Measurements from ENCODE around the gene NCK1. TPM values are rescaled to one million over a fixed set of nuclear protein-coding genes. Genes with fewer than 3 reads are reported as not detected.
"Not testable (repeated sequence)": the region's sequence is repeated elsewhere in the genome, so short reads cannot be mapped to it uniquely, and the experiment has no call there.

Gene NCK1
- polyA plus RNA-seq, 3 donors: 14.5 to 37.9 (median 32.1) TPM

- H3K27ac ChIP-seq (ENCODE audit: low read depth, low read length): no peak overlapping the region
Observed at GRCh38 chr3:136856665-136857064, 5.3 kb upstream of the NCK1 start.

DNA sequence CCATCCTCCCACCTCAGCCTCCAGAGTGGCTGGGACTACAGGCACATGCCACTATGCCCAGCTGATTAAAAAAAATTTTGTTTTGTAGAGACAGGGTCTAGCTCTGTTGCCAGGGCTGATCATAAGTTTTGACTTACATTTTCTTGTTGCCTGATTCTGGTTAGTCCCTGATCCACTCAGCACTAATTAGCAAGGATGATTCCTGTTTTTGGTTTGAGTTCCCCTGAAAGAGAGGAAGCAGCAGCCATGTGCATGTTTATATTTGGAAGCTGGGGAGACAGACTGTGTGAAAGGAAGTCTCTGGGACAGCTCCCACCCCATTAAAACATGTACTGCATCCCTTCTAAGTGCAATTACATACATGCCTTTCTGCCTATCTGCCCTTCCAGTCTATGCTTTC lies 3.6 kb upstream of the NCK1 start:
- H3K27ac ChIP-seq (ENCODE audit: low read depth, low read length): no peak overlapping the region

DNA sequence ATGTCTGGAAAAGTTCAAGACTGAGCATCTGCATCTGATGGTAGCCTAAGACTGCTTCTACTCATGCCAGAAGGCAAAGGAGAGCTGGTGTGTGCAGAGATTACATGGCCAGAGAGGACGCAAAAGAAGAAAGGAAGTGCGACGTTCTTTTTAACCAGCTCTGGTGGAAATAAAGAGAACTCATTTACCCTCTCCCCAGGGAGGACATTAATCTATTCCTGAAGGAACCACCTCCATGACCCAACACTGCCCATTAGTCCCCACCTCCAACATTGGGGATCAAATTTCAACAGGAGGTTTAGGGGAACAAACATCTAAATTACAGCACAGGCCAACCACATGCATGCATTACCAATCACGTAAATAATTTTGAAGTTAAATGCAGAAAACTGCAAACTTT lies 1.5 kb upstream of the NCK1 start:
- WGBS, 3 donors: 18 to 52% (median 32%) methylated on average over 4 of the region's 4 CpGs
- H3K27ac ChIP-seq (ENCODE audit: low read depth, low read length): no peak overlapping the region

DNA sequence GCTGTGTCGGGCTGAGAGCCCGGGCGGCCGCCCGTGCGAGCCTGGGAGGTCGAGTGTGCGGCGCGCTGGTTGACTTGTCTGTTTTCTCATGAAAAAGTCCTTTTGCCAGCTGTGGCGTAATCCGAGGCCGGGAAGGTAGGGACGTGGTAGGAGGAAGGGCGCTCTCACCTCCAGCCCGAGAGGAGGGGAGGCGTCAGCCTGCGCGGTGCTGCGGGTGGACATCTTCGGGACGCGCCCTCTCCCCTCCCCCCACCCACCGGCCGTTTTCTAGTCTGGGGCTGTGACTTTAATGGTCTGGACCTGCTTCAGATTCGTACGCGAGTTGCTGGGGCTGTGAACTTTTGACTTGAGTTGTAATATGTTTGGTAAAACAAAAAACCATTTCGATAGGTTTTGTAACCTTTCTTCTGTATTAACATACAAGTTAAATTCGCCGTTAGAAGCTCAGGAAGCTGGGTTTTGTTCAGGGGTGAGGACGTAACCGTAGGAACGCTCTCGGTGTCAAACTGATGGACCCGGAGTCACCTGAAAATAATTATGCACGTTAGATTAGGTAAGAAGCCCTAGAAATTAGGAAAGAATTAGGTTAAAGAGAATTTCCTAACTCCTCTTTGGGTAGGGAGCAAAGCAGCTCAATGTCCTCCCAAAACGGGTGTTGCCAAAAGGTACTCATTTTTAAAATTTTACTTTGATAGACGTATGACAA lies 762 bp downstream of the NCK1 start:
- peak overlapping the region; percentile 84 for H3K27ac ChIP-seq (ENCODE audit: low read depth, low read length)

DNA sequence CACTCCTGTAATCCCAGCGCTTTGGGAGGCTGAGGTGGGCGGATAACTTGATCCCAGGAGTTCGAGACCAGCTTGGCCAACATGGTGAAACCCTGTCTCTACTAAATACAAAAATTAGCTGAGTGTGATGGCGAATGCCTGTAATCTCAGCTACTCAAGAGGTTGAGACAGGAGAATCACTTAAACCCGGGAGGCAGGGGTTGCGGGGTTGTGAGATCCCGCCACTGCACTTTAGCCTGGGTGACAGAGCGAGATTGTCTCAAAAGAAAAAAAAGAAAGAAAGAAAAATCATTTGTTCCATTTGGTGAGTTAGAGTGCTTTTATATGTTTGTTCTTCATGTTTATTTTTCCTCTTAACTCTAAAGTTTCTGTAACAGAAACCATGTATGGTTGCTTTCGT lies 7.3 kb downstream of the NCK1 start:
- 97 to 98% (median 97%) methylated on average over 9 of the region's 9 CpGs for WGBS, 3 donors
- H3K27ac ChIP-seq (ENCODE audit: low read depth, low read length): no peak overlapping the region

More for the DNA sequence above, 762 bp downstream of the NCK1 start:
- WGBS, 3 donors: 0 to 1% (median 0%) methylated on average over 33 to 38 of the region's 39 CpGs

- H3K27ac ChIP-seq (ENCODE audit: low read depth, low read length): not testable (repeated sequence)
- 98 to 99% (median 99%) methylated on average over 3 of the region's 3 CpGs for WGBS, 3 donors
Observed at GRCh38 chr3:136872258-136872657, 10.2 kb downstream of the NCK1 start.

GRCh38 chr3:136879510-136879909 lies 17.5 kb downstream of the NCK1 start:
- 92 to 100% (median 99%) methylated on average over 2 of the region's 2 CpGs for WGBS, 3 donors
- not testable (repeated sequence) for H3K27ac ChIP-seq (ENCODE audit: low read depth, low read length)

- 80 to 88% (median 83%) methylated on average over 1 of the region's 1 CpG for WGBS, 3 donors
- no peak overlapping the region for H3K27ac ChIP-seq (ENCODE audit: low read depth, low read length)
Observed at GRCh38 chr3:136882571-136882970, 20.6 kb downstream of the NCK1 start.

- 88 to 90% (median 89%) methylated on average over 9 of the region's 9 CpGs for WGBS, 3 donors
- H3K27ac ChIP-seq (ENCODE audit: low read depth, low read length): no peak overlapping the region
Observed at GRCh38 chr3:136883967-136884720, 22.1 kb downstream of the NCK1 start.

GRCh38 chr3:136885357-136886213 lies 23.6 kb downstream of the NCK1 start:
- H3K27ac ChIP-seq (ENCODE audit: low read depth, low read length): no peak overlapping the region

GRCh38 chr3:136889947-136890346 lies 27.9 kb downstream of the NCK1 start:
- 83 to 86% (median 85%) methylated on average over 20 to 24 of the region's 24 CpGs for WGBS, 3 donors
- H3K27ac ChIP-seq (ENCODE audit: low read depth, low read length): no peak overlapping the region

More at GRCh38 chr3:136885357-136886213, 23.6 kb downstream of the NCK1 start:
- WGBS, 3 donors: 62 to 65% (median 63%) methylated on average over 5 of the region's 5 CpGs

DNA sequence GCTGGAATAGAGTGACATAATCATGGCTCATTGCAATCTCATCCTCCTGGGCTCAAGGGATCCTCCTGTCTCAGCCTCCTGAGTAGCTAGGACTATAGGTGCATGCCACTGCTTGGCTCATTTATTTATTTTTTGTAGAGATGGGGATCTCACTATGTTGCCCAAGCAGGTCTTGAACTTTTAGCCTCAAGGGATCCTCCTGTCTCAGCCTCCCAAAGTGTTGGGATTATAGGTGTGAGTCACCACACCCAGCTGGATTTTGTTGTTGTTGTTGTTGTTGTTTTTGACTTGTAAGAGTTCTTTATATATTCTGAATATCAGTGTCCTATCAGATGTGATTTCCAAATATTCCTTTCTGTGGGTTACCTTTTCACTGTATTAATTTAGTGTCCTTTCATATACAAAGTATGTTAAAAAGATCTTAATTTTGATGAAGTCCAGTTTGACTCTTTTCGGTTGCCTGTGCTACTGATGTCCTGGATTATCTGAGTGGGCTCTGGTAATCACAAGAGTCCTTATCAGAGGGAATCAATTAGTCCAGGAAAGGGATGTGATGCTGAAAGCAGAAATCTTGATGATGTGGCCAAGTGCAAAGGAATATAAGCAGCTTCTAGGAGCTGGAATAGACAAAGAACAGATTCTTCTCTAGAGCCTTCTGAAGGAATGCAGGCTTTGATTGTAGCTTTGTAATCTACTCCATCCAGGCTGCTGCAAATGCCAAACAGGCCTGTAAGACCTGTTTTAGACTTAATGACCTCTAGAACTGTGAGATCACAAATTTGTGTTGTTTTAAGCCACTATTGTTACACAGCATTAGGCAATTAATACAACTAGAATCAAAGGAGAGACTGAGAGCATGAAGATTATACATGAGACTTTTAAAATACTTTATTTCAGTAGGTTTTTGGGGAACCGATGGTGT lies 30.2 kb downstream of the NCK1 start:
- 48 to 50% (median 48%) methylated on average over 2 of the region's 2 CpGs for WGBS, 3 donors

GRCh38 chr3:136893848-136894443 lies 31.9 kb downstream of the NCK1 start:
- 58 to 64% (median 63%) methylated on average over 5 of the region's 5 CpGs for WGBS, 3 donors
- no peak overlapping the region for H3K27ac ChIP-seq (ENCODE audit: low read depth, low read length)

More for the DNA sequence above, 30.2 kb downstream of the NCK1 start:
- no peak overlapping the region for H3K27ac ChIP-seq (ENCODE audit: low read depth, low read length)

- not testable (repeated sequence) for H3K27ac ChIP-seq (ENCODE audit: low read depth, low read length)
Observed at GRCh38 chr3:136897171-136897570, 35.2 kb downstream of the NCK1 start.

DNA sequence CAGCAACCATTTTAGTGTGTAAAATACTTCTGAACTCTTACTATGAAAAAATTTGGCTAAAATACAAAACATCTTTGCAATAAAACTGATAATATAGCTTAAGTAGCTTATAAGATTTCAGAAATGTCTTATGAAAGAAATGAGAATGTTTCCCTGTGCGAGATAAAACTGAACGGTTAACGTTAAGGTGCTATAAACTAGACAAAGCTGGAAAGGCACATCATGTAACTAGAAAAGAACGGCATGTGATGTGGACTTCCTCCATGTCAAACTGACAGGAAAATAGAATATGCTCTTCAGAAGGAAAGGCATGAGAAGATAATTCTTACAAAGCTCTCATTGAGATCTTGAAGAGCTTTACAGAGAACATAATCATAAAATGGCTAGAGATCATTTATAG lies 36.5 kb downstream of the NCK1 start:
- no peak overlapping the region for H3K27ac ChIP-seq (ENCODE audit: low read depth, low read length)
- WGBS, 3 donors: 51 to 87% (median 66%) methylated on average over 4 of the region's 4 CpGs

More at GRCh38 chr3:136897171-136897570, 35.2 kb downstream of the NCK1 start:
- 90 to 93% (median 91%) methylated on average over 1 of the region's 1 CpG for WGBS, 3 donors

DNA sequence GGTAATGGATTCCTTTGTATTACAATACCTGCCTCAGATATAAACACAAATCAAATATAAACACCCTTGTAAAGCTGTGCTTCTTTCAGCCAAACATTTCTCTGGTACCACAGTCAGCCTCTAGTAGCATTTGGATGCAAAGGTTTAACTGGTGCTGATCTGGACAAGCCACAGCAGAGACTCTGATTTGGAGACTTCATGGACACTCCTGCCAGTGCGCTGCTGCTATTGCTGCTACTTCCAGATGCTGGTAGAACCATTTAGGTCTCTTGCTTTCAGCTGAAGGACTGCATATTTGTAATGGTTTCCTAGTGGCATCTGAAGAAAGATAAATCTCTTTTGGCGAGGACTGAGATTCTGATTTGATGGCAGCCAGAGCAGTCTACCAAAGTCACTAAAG lies 36.9 kb downstream of the NCK1 start:
- WGBS, 3 donors: 92 to 97% (median 92%) methylated on average over 2 of the region's 2 CpGs

DNA sequence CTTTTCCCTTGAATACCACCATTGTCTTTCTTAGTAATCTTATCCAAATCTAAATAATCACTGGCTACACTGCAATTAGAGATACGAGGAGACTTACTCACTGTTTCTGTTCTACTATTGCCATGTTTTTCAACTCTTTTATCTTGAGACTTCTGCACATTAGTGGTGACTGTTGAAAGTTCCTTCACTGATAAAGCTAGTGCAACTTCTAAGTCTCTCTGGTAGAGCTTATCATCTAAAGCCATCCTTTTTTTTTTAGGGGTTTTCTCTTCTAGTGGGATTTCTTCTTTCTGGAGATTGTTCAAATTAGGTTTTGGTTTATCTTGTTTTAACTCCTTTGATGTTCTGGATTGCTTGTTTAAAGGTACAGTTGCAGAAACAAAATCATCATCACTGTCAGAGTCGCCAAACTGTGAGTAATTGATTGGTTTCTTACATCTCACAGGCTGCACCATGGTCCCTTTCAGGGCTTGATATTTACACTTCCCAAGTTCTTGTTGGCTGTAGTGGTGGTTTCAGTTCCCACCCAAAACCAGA lies 37.7 kb downstream of the NCK1 start:
- WGBS, 3 donors: 80 to 84% (median 80%) methylated on average over 2 of the region's 2 CpGs
- no peak overlapping the region for H3K27ac ChIP-seq (ENCODE audit: low read depth, low read length)

More for the DNA sequence above, 36.9 kb downstream of the NCK1 start:
- no peak overlapping the region for H3K27ac ChIP-seq (ENCODE audit: low read depth, low read length)
